GM19395 (cell line): ENCODE data around the gene UXT.
A peak's percentile ranks its signal among the peaks of the same experiment; 100 is the strongest.
"Not testable (repeated sequence)": the region's sequence is repeated elsewhere in the genome, so short reads cannot be mapped to it uniquely, and the experiment has no call there.

Source experiments
- ATAC-seq: cut with Tn5 transposase; IDR thresholded peaks from one replicate; pipeline ENCODE4 v1.9.1; 2021; ENCODE audit warnings: mild to moderate bottlenecking, moderate library complexity; ENCODE audit not compliant: unreplicated experiment

The UXT gene, protein sequence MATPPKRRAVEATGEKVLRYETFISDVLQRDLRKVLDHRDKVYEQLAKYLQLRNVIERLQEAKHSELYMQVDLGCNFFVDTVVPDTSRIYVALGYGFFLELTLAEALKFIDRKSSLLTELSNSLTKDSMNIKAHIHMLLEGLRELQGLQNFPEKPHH

DNA sequence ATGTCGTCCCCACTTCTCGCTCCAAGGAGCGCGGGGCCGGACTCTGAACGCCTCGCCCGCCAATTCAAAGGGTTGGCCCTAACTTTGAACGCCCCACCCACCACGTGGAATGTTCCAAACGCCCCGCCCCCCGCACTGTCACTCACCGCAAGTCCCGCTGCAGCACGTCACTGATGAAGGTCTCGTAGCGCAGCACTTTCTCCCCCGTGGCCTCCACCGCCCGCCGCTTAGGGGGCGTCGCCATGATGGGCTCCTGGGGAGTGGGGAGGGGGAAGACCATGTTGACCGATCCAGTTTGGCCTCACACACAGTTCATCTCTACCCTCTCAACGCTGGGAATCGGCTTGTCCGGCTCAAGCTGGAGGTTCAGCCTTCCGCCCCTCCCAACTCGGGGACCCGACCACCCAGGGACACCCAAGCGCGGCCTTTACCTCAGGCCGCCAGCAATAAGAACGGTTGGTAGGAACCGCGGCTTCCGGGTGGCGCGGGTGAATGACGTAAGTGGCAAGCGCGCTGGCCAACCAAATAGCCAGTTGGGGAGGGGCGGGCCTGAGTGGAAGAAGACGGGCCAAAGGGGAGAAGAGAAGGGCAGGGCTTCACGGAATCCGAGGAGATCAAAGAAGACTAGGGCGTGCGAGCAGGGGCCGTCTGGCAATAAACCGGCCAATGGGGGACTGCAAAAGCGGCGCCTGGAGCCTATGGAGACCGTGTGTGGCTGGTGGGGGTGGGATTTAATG, at the start of gene UXT:
TSS of gene UXT (minus strand) at position 497 of the 737 bp plus-strand sequence. CDS start at position 244, 253 bp downstream.
- peak; percentile 83 for ATAC-seq

- no peak for ATAC-seq
Measured at GRCh38 chrX:47707031-47707780, 48.2 kb upstream of the UXT start.

GRCh38 chrX:47706575-47706974, 47.6 kb upstream of the UXT start:
- no peak for ATAC-seq

- ATAC-seq, result no peak
Measured at GRCh38 chrX:47704736-47705135, 45.8 kb upstream of the UXT start.

DNA sequence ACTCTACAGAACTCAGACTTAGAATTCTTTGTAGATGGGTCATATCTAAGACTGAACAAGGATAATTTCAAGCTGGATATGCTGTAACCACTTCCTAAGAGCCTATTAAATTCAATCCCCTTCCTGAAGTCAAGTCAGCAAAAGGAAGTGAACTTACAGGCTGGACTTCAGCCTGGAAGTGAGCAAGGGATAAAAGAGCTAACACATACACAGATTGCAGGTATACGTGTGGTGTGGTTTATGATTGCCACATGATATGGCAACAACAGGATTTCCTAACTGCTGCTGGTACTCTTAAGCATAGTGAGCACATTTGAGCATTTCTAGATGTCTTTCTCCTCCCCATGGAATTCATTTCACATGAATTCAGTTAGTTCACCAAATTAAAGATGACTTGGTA, 38.2 kb upstream of the UXT start:
- no peak for ATAC-seq

DNA sequence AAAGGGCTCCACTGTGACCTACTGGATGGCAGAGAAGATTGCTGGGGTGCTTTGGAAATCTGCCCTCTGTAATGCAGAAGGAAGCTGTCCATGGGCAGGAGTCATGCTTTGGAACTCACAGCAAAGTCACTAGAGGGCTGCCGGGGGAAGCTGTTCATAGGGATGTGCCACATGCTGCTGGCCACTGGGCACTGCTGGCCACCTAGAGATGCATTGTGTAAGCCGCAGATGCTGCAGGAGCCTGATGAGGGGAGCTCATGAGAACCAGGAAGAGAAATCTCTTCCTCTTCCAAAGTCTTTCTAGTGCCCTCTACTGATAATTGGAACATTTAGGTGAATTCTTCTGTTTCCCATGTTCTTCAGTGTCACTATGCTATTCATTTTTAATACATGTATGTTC, 31.2 kb upstream of the UXT start:
- no peak for ATAC-seq

GRCh38 chrX:47687263-47687662, 28.3 kb upstream of the UXT start:
- no peak for ATAC-seq

- ATAC-seq, result no peak
Measured at GRCh38 chrX:47683829-47684205, 24.8 kb upstream of the UXT start.

DNA sequence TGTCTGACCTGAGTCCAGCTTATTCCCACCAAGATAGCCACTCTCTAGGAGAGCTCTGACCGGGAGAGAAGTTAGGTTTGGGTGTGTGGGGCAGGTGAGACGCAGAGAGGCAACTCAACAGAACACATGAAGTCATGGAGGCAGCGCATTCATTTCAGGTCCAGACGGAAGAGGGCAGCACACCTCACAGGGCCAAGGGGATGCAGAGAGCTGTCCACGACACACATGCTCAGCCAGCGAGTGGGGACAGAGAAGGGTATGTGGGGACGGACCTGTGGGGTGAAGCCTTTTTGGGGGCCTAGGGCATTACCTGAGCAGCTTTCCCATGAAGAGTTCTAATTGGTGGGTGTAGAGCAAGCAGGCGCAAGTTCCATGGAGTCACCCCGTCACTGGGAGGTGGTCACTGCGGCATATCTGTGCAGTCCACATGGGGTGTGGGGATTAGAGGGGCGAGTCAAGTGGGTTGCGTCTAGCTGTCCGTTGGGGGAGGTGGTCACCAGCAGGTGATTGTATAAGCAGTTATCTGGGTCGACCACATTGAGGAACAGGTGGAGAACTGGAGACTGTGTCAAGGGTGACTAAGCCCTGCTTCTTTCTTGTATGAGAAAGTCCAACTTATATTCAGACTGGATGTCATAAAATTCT, 24.3 kb upstream of the UXT start:
- ATAC-seq, result no peak

- not testable (repeated sequence) for ATAC-seq
Measured at GRCh38 chrX:47675959-47676859, 17.2 kb upstream of the UXT start.

GRCh38 chrX:47674776-47675175, 15.8 kb upstream of the UXT start:
- no peak for ATAC-seq

- not testable (repeated sequence) for ATAC-seq
Measured at GRCh38 chrX:47665797-47666196, 6.8 kb upstream of the UXT start.

GRCh38 chrX:47664737-47665136, 5.8 kb upstream of the UXT start:
- no peak for ATAC-seq

GRCh38 chrX:47662144-47662657, 3.2 kb upstream of the UXT start:
- no peak for ATAC-seq

DNA sequence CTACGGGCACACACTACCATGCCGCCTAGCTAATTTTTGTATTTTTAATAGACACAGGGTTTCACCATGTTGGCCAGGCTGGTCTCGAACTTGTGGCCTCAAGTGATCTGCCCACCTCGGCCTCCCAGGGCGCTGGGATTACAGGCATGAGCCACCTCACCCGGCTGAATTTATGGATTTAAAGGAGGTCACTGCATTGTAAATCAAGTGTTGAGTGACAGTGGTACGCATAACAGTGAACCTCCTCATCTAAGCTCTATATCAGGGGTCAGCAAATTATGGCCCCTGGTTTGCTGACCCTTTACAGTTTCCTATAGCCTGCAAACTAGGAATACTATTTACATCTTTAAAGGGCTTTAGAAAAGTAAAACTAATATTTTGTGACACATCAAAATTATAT, 2.6 kb upstream of the UXT start:
- ATAC-seq, result no peak

- ATAC-seq, result no peak
Measured at GRCh38 chrX:47659421-47659726, 394 bp upstream of the UXT start.

GRCh38 chrX:47658301-47658683, 688 bp downstream of the UXT start:
- no peak for ATAC-seq

GRCh38 chrX:47651043-47651905, 7.7 kb downstream of the UXT start:
- ATAC-seq, result no peak

DNA sequence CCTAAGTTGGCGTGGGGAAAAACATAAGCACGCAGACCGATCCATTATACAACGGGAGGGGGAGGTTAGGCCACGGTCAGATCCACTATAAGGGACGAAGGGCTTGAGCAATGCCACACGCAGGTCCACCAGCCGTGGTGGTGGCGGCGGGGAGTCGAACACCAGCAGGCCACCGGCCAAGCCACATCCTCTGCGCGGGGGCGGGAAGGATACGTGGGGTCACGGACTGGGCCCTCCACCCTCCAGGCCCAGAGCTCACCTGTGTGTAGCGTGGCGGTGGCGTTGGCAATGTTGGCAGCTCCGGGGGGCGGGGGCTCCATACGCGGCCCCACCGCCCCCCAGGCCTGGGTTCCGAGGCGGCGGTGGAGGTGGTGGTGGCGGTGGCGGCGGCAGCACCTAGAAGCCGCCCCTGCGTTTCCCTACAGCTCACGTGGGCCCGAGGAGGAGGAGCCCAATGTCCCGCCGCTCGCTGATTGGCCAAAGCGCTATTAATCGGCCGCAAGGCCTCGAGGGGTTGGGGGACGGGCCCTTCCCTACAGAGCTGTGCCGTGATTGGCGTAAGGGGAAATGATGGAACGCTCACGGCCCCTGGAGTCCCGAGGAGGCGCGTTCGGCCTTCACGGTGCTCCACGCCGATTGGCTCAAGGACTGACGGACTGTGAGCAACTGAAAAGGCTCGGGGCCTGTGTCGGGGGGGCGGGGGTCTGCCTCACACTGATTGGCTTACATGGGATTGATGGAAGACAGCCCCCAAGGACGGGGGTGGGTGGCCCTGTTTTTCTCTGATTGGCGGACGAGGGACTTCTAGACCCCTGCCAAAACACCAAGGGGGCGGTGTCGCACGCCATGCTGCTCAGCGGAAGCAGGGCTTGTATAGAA, 8.6 kb downstream of the UXT start, which contains the start of gene ELK1:
TSS of gene ELK1 (minus strand) at position 400 of the 879 bp plus-strand sequence. CDS start 9,122 bp downstream, outside the sequence.
- ATAC-seq, result peak; percentile 90
